Mucosa of descending colon (tissue), 3 donors: ENCODE data around the gene ATP5F1D. TPM values are rescaled to one million over a fixed set of nuclear protein-coding genes. Genes with fewer than 3 reads are reported as not detected.

Experiments used
- ATAC-seq: fragments of 200-7000 bp; cut with Tn5 transposase; one replicate; pipeline ENCODE4 v1.9.1; 2020; ENCODE audit warnings: mild to moderate bottlenecking, moderate library complexity
- DNase-seq, 3 donors: peaks; one replicate each; pipeline ENCODE4 v3.0.0-alpha.2; 2020
- H3K36me3 ChIP-seq: fragments of 200-600 bp; one replicate; pipeline ENCODE4 v1.8.0; 2021; ENCODE audit warnings: low read depth, mild to moderate bottlenecking
- H3K4me1 ChIP-seq: fragments of 200-600 bp; one replicate; pipeline ENCODE4 v1.8.0; 2021; ENCODE audit warnings: low read depth, mild to moderate bottlenecking
- H3K4me3 ChIP-seq: fragments of 200-600 bp; one replicate; pipeline ENCODE4 v1.8.0; 2021; ENCODE audit warnings: mild to moderate bottlenecking
- H3K9me3 ChIP-seq: fragments of 200-600 bp; one replicate; pipeline ENCODE4 v1.8.0; 2021; ENCODE audit warnings: mild to moderate bottlenecking
- CTCF ChIP-seq: fragments of 200-600 bp; IDR thresholded peaks from one replicate; pipeline ENCODE4 v1.8.0; 2022; ENCODE audit warnings: antibody characterized with exemption, mild to moderate bottlenecking
- intact Hi-C, 2 donors: fragments of 100-400 bp; cut with DNase I in 1 of 2; cut with micrococcal nuclease in 1 of 2; formaldehyde crosslinking; loops; one replicate each; pipeline versions ENCODE4 v1.11.0 to v1.11.1; 2022; cut with DNase I, micrococcal nuclease
- total RNA-seq, 3 donors: library from RNA; stranded (reverse); fragmentation: NEBNext Ultra II Directional in 2 of 3; extraction: Animal tissue kit (Norgen Biotek cat#: 25700) in 2 of 3; gene quantifications; one replicate each; pipeline versions ENCODE4 v1.2.1 to v1.2.4, GENCODE V29; 2021 to 2023
- donor health status: DM: no; HTN: no; CAD: no; lungs with moderate emphysema.
- donor health status: DM: no; HTN: no; CAD: no.
- donor health status: DM: no; HTN: yes; CAD: no.

ATP5F1D gene
- total RNA-seq, 3 donors from 2014 or later: 302 to 391 (median 378) TPM

- DNase-seq: peak in 1 of 3 donors; percentile 42
- H3K9me3 ChIP-seq: no peaks in the 10 kb centered on the region
- peak overlapping the region; percentile 14 for H3K4me3 ChIP-seq
- H3K4me1 ChIP-seq: peaks cover 60% of the 10 kb centered on the region
- TF ChIP-seq CTCF: no peak
- no peak for ATAC-seq
- intact Hi-C loops: no loop called here
- no peaks in the 10 kb centered on the region for H3K36me3 ChIP-seq
Measured at GRCh38 chr19:1287354-1288225, 46.0 kb downstream of the ATP5F1D start.

- Histone ChIP-seq H3K9me3 (no peaks in the 10 kb centered on the region), H3K4me1 (peaks cover 54% of the 10 kb centered on the region), H3K36me3 (no peaks in the 10 kb centered on the region), H3K4me3 (no peak overlapping the region)
- TF ChIP-seq CTCF: no peak
- ATAC-seq (no peak), DNase-seq (no peak)
- intact Hi-C loops: no loop called here
Measured at GRCh38 chr19:1288226-1288612, 46.7 kb downstream of the ATP5F1D start.

- no peak for ATAC-seq
- H3K4me3 ChIP-seq: no peak overlapping the region
- peak in 1 of 3 donors; percentile 35 for DNase-seq
- no peaks in the 10 kb centered on the region for H3K36me3 ChIP-seq
- intact Hi-C loops: no loop called here
- no peaks in the 10 kb centered on the region for H3K9me3 ChIP-seq
- no peak for TF ChIP-seq CTCF
- H3K4me1 ChIP-seq: peaks cover 46% of the 10 kb centered on the region
Measured at GRCh38 chr19:1288833-1289685, 47.5 kb downstream of the ATP5F1D start.

GRCh38 chr19:1289686-1290025, 48.1 kb downstream of the ATP5F1D start:
- no peak for ATAC-seq
- no peaks in the 10 kb centered on the region for H3K9me3 ChIP-seq
- peak in 1 of 3 donors; percentile 47 for DNase-seq
- TF ChIP-seq CTCF: no peak
- H3K36me3 ChIP-seq: no peaks in the 10 kb centered on the region
- intact Hi-C loops: no loop called here
- peaks cover 40% of the 10 kb centered on the region for H3K4me1 ChIP-seq
- H3K4me3 ChIP-seq: no peak overlapping the region

- no peak for TF ChIP-seq CTCF
- intact Hi-C loops: no loop called here
- DNase-seq (peak in 1 of 3 donors; percentile 36), ATAC-seq (no peak)
- Histone ChIP-seq H3K4me1 (peaks cover 35% of the 10 kb centered on the region), H3K9me3 (no peaks in the 10 kb centered on the region), H3K4me3 (no peak overlapping the region), H3K36me3 (no peaks in the 10 kb centered on the region)
Measured at GRCh38 chr19:1290196-1290702, 48.7 kb downstream of the ATP5F1D start.
